IMR-90 (cell line): ENCODE measurements around the gene ASIC2. TPM values are rescaled to one million over a fixed set of nuclear protein-coding genes. Genes with fewer than 3 reads are reported as not detected.

Source experiments
- ATAC-seq: fragments of 200-7000 bp; cut with Tn5 transposase; 2 replicates; pipeline ENCODE4 v1.9.1; 2020; ENCODE audit warnings: low read depth, mild to moderate bottlenecking, moderate library complexity
- BruUV-seq: library from RNA; stranded (reverse); fragments of 400-500 nt; replicated peaks from 2 replicates; lab custom pipeline; 2021; lab: Mats Ljungman, UMichigan
- CTCF ChIA-PET: fragments of 300-600 bp; formaldehyde crosslinking; extraction: SDS; loops from one replicate; lab custom pipeline; 2021; ENCODE audit warnings: antibody characterized with exemption; lab: Yijun Ruan, JAX
- POLR2A ChIA-PET: fragments of 300-600 bp; sonication (Branson Sonifier 250); formaldehyde crosslinking; loops from one replicate; lab custom pipeline; 2022; ENCODE audit warnings: antibody characterized with exemption; ENCODE audit not compliant: unreplicated experiment; lab: Charles Lee
- DNase-seq: peaks from one replicate; pipeline ENCODE4 v3.0.0; 2013
- H2AFZ ChIP-seq: replicated peaks from 2 replicates; pipeline ENCODE3; 2013; ENCODE audit warnings: low read length, mild to moderate bottlenecking; ENCODE audit not compliant: poor library complexity
- H2AK5ac ChIP-seq: 2 replicates; pipeline ENCODE4 v1.6.1; 2013; ENCODE audit warnings: low read depth, low read length, inconsistent platforms
- H2AK9ac ChIP-seq: replicated peaks from 2 replicates; pipeline ENCODE3; 2013; ENCODE audit warnings: mild to moderate bottlenecking, low read depth, low read length, moderate library complexity; ENCODE audit not compliant: poor library complexity
- H2BK120ac ChIP-seq: 2 replicates; pipeline ENCODE4 v1.6.1; 2013; ENCODE audit warnings: low read depth, low read length, inconsistent platforms
- H2BK15ac ChIP-seq: 3 replicates; pipeline ENCODE4 v1.6.1; 2013; ENCODE audit warnings: low read depth, low read length, inconsistent platforms
- H2BK20ac ChIP-seq: 2 replicates; pipeline ENCODE4 v1.6.1; 2013; ENCODE audit warnings: low read depth, mild to moderate bottlenecking, inconsistent platforms, low read length, moderate library complexity
- H2BK5ac ChIP-seq: 2 replicates; pipeline ENCODE4 v1.6.1; 2013; ENCODE audit warnings: mild to moderate bottlenecking, low read depth, low read length, inconsistent platforms; ENCODE audit not compliant: poor library complexity, severe bottlenecking
- H3K14ac ChIP-seq: replicated peaks from 2 replicates; pipeline ENCODE4 v1.6.1; 2013; ENCODE audit warnings: low read depth, low read length, inconsistent platforms
- H3K18ac ChIP-seq: 2 replicates; pipeline ENCODE4 v1.6.1; 2013; ENCODE audit warnings: low read depth, low read length, control low read depth
- H3K23ac ChIP-seq: 2 replicates; pipeline ENCODE4 v1.6.1; 2013; ENCODE audit warnings: low read depth, low read length, inconsistent platforms
- H3K27ac ChIP-seq: 2 replicates; pipeline ENCODE4 v1.5.1; 2013; ENCODE audit warnings: mild to moderate bottlenecking, control low read depth, low read length; ENCODE audit not compliant: insufficient read depth
- H3K27me3 ChIP-seq: 2 replicates; pipeline ENCODE4 v1.6.1; 2013; ENCODE audit warnings: low read length; ENCODE audit not compliant: control insufficient read depth, insufficient read depth
- H3K36me3 ChIP-seq: 2 replicates; pipeline ENCODE4 v1.6.1; 2013; ENCODE audit warnings: low read length, mixed read lengths; ENCODE audit not compliant: control insufficient read depth, insufficient read depth
- H3K4ac ChIP-seq: 2 replicates; pipeline ENCODE4 v1.6.1; 2013; ENCODE audit warnings: low read depth, low read length, inconsistent platforms
- H3K4me1 ChIP-seq: 2 replicates; pipeline ENCODE4 v1.6.1; 2013; ENCODE audit warnings: low read length, mixed read lengths; ENCODE audit not compliant: control insufficient read depth, insufficient read depth
- H3K4me2 ChIP-seq: 2 replicates; pipeline ENCODE4 v1.6.1; 2013; ENCODE audit warnings: low read depth, mild to moderate bottlenecking, control low read depth, low read length, moderate library complexity
- H3K4me3 ChIP-seq: 2 replicates; pipeline ENCODE4 v1.5.1; 2013; ENCODE audit warnings: low read depth, mild to moderate bottlenecking, control low read depth, low read length, moderate library complexity; ENCODE audit not compliant: insufficient read depth
- H3K56ac ChIP-seq: 2 replicates; pipeline ENCODE4 v1.6.1; 2013; ENCODE audit warnings: low read length, inconsistent platforms; ENCODE audit not compliant: insufficient read depth; ENCODE audit errors: extremely low read depth
- H3K79me1 ChIP-seq, 2 experiments: 2 replicates each; pipeline ENCODE4 v1.6.1; 2013; ENCODE audit warnings: low read length in 2 of 2, inconsistent platforms in 1 of 2, low read depth in 1 of 2
- H3K9ac ChIP-seq: 2 replicates; pipeline ENCODE4 v1.6.1; 2013; ENCODE audit warnings: low read depth, low read length, control low read depth
- H3K9me1 ChIP-seq: 2 replicates; pipeline ENCODE4 v1.6.1; 2013; ENCODE audit warnings: low read length, inconsistent platforms; ENCODE audit not compliant: insufficient read depth
- H3K9me3 ChIP-seq: 2 replicates; pipeline ENCODE4 v1.6.1; 2013; ENCODE audit warnings: low read length; ENCODE audit not compliant: control insufficient read depth, insufficient read depth
- H4K20me1 ChIP-seq: 2 replicates; pipeline ENCODE4 v1.6.1; 2013; ENCODE audit warnings: low read length, inconsistent platforms; ENCODE audit not compliant: insufficient read depth
- H4K5ac ChIP-seq: 2 replicates; pipeline ENCODE4 v1.6.1; 2013; ENCODE audit warnings: mild to moderate bottlenecking, low read depth, low read length, control low read depth
- H4K8ac ChIP-seq, 2 experiments: 2 replicates each; pipeline ENCODE4 v1.6.1; 2013; ENCODE audit warnings: low read depth in 2 of 2, low read length in 2 of 2, control low read depth in 1 of 2, inconsistent platforms in 1 of 2
- H4K91ac ChIP-seq: 2 replicates; pipeline ENCODE4 v1.6.1; 2013; ENCODE audit warnings: low read depth, low read length, inconsistent platforms; ENCODE audit not compliant: insufficient read depth
- BHLHE40 ChIP-seq: fragments of 150-350 bp; IDR thresholded peaks from 2 replicates; pipeline ENCODE4 v1.6.1; 2016; ENCODE audit warnings: mild to moderate bottlenecking, low read depth, low read length
- CEBPB ChIP-seq: IDR thresholded peaks from 2 replicates; pipeline ENCODE4 v1.6.1; 2012; ENCODE audit warnings: low read depth, low read length, improper control_type of control experiment
- CHD1 ChIP-seq: IDR thresholded peaks from 2 replicates; pipeline ENCODE4 v1.6.1; 2012; ENCODE audit warnings: low read depth, low read length, improper control_type of control experiment
- FOS ChIP-seq: fragments of 150-350 bp; IDR thresholded peaks from 2 replicates; pipeline ENCODE4 v1.6.1; 2016; ENCODE audit warnings: low read depth, low read length
- MAFK ChIP-seq: IDR thresholded peaks from 2 replicates; pipeline ENCODE4 v1.6.1; 2012; ENCODE audit warnings: low read depth, low read length, improper control_type of control experiment
- MAZ ChIP-seq: IDR thresholded peaks from 2 replicates; pipeline ENCODE4 v1.6.1; 2012; ENCODE audit warnings: low read depth, mild to moderate bottlenecking, low read length, improper control_type of control experiment, moderate library complexity, borderline replicate concordance
- MXI1 ChIP-seq: IDR thresholded peaks from 2 replicates; pipeline ENCODE4 v1.6.1; 2012; ENCODE audit warnings: low read depth, mild to moderate bottlenecking, low read length, moderate library complexity, borderline replicate concordance
- NFE2L2 ChIP-seq: fragments of 150-350 bp; IDR thresholded peaks from 2 replicates; pipeline ENCODE4 v1.6.1; 2016; ENCODE audit warnings: low read depth, mild to moderate bottlenecking, low read length
- RAD21 ChIP-seq: IDR thresholded peaks from 2 replicates; pipeline ENCODE4 v1.6.1; 2012; ENCODE audit warnings: low read length, improper control_type of control experiment
- RCOR1 ChIP-seq: IDR thresholded peaks from 2 replicates; pipeline ENCODE4 v1.6.1; 2012; ENCODE audit warnings: mild to moderate bottlenecking, low read length, improper control_type of control experiment; ENCODE audit not compliant: insufficient replicate concordance
- RFX5 ChIP-seq: IDR thresholded peaks from 2 replicates; pipeline ENCODE4 v1.8.0; 2012; ENCODE audit warnings: low read depth, mild to moderate bottlenecking, low read length, moderate library complexity
- SMC3 ChIP-seq: fragments of 150-350 bp; IDR thresholded peaks from 2 replicates; pipeline ENCODE4 v1.6.1; 2016; ENCODE audit warnings: low read depth, mild to moderate bottlenecking, antibody characterized with exemption, low read length, moderate library complexity
- WGBS, 2 experiments: methylation state at CpG; one replicate each; pipeline versions ENCODE4 v1.1.5 to v1.1.7; 2013; ENCODE audit warnings: missing lambda C conversion rate in 2 of 2; ENCODE audit not compliant: insufficient read length in 1 of 2; ENCODE audit errors: extremely low coverage in 2 of 2; 5-methylcytosine and 5-hydroxymethylcytosine counted together
- dilution Hi-C: fragments of 300-500 bp; cut with HindIII; formaldehyde crosslinking; loops from one replicate; pipeline ENCODE4 v1.14.3; 2018; ENCODE audit warnings: low sequenced_read_pairs; ENCODE audit not compliant: unreplicated experiment
- in situ Hi-C: fragments of 300-500 bp; cut with MboI; formaldehyde crosslinking; loops from 3 replicates; pipeline ENCODE4 v1.14.3; 2019; ENCODE audit warnings: low sequenced_read_pairs, inconsistent platforms, mixed read lengths
- intact Hi-C: fragments of 100-400 bp; cut with micrococcal nuclease; formaldehyde crosslinking; loops from 2 replicates; pipeline ENCODE4 v1.10.0; 2022
- polyA plus RNA-seq, 3 experiments: library from polyadenylated mRNA; depleted of rRNA; stranded (reverse); fragments of >200 nt; gene quantifications; 2 replicates each; pipeline ENCODE4 v1.2.3, GENCODE V29; 2012; ENCODE audit warnings: low replicate concordance in 1 of 3
- total RNA-seq: library from RNA; depleted of rRNA; stranded (reverse); fragments of >200 nt; gene quantifications from 2 replicates; pipeline ENCODE4 v1.2.3, GENCODE V29; 2012
- TF ChIP-seq, protein P1 (sequence below): fragments of 150-350 bp; IDR thresholded peaks from 2 replicates; pipeline ENCODE4 v1.6.1; 2016; ENCODE audit warnings: low read depth, mild to moderate bottlenecking, low read length, moderate library complexity, borderline replicate concordance
- TF ChIP-seq, protein P2 (sequence below): fragments of 150-350 bp; IDR thresholded peaks from 2 replicates; pipeline ENCODE4 v1.6.1; 2017; ENCODE audit warnings: mild to moderate bottlenecking, antibody characterized with exemption, low read length, low read depth
- TF ChIP-seq, protein P3 (sequence below): conservative IDR thresholded peaks from 2 replicates; pipeline ENCODE4 v1.5.1; 2012; ENCODE audit warnings: mild to moderate bottlenecking, low read depth, low read length, improper control_type of control experiment

The ASIC2 gene
- total and polyA plus RNA-seq, 2 of the 4 experiments (the other 2 are of a cell fraction), result under 0.01 to 0.15 TPM

DNA sequence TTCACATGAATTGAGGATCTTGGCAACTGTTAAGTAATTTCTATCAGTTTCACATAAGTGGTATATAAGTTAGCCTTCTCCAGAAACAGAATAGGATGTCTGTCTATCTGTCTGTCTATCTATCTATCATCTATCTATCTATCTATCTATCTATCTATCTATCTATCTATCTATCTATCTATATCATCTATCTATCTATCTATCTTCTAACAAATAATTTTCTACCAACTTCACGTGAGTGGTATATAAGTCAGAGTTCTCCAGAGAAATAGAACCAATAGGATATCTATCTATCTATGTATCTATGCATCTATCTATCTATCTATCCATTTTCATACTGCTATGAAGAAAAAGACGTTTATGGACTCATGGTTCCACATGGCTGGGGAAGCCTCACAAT lies 312.9 kb downstream of the ASIC2 start:
- no peak overlapping the region for H4K91ac ChIP-seq
- no peak overlapping the region for H3K9ac ChIP-seq
- intact Hi-C loops, result no loop called here
- H2BK15ac ChIP-seq, result no peak overlapping the region
- no peak overlapping the region for H2AK9ac ChIP-seq
- no peak overlapping the region for H2BK20ac ChIP-seq
- no peak overlapping the region for H2AFZ ChIP-seq
- no peaks in the 10 kb centered on the region for H3K36me3 ChIP-seq
- no peak overlapping the region for H3K56ac ChIP-seq
- H3K27ac ChIP-seq, result no peak overlapping the region
- no peaks in the 10 kb centered on the region for H3K9me1 ChIP-seq
- dilution Hi-C loops, result no loop called here
- CTCF ChIA-PET, result no interaction called here
- no peaks in the 10 kb centered on the region for H3K9me3 ChIP-seq
- no peak overlapping the region for H3K4ac ChIP-seq
- no peaks in the 10 kb centered on the region for H3K27me3 ChIP-seq
- no peaks in the 10 kb centered on the region for H3K4me1 ChIP-seq
- ATAC-seq (no peak), DNase-seq (no peak)
- no peaks in the 10 kb centered on the region for H4K20me1 ChIP-seq
- no CpG with 5 or more reads among the region's 2 CpGs for WGBS, 2 experiments
- no peak overlapping the region for H3K4me3 ChIP-seq
- H2BK120ac ChIP-seq, result no peak overlapping the region
- no peak overlapping the region for H3K4me2 ChIP-seq
- H3K79me1 ChIP-seq, result no peaks in the 10 kb centered on the region
- no TSS peak for BruUV-seq
- no peak overlapping the region for H2BK5ac ChIP-seq
- no peak overlapping the region for H3K14ac ChIP-seq
- no peak overlapping the region for H2AK5ac ChIP-seq
- in situ Hi-C loops, result no loop called here
- no peak overlapping the region for H4K5ac ChIP-seq
- TF ChIP-seq RFX5, result no peak
- TF ChIP-seq BHLHE40, result no peak
- TF ChIP-seq CHD1, result no peak
- no peak for TF ChIP-seq CEBPB
- no peak for TF ChIP-seq MXI1
- TF ChIP-seq MAZ, result no peak
- TF ChIP-seq FOS, result no peak
- TF ChIP-seq MAFK, result no peak
- TF ChIP-seq NFE2L2, result no peak
- TF ChIP-seq, protein P1, sequence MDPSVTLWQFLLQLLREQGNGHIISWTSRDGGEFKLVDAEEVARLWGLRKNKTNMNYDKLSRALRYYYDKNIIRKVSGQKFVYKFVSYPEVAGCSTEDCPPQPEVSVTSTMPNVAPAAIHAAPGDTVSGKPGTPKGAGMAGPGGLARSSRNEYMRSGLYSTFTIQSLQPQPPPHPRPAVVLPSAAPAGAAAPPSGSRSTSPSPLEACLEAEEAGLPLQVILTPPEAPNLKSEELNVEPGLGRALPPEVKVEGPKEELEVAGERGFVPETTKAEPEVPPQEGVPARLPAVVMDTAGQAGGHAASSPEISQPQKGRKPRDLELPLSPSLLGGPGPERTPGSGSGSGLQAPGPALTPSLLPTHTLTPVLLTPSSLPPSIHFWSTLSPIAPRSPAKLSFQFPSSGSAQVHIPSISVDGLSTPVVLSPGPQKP, result no peak
- TF ChIP-seq RAD21, result no peak
- TF ChIP-seq RCOR1, result no peak
- TF ChIP-seq, protein P2, sequence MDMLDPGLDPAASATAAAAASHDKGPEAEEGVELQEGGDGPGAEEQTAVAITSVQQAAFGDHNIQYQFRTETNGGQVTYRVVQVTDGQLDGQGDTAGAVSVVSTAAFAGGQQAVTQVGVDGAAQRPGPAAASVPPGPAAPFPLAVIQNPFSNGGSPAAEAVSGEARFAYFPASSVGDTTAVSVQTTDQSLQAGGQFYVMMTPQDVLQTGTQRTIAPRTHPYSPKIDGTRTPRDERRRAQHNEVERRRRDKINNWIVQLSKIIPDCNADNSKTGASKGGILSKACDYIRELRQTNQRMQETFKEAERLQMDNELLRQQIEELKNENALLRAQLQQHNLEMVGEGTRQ, result no peak
- no peak for TF ChIP-seq SMC3
- TF ChIP-seq, protein P3, sequence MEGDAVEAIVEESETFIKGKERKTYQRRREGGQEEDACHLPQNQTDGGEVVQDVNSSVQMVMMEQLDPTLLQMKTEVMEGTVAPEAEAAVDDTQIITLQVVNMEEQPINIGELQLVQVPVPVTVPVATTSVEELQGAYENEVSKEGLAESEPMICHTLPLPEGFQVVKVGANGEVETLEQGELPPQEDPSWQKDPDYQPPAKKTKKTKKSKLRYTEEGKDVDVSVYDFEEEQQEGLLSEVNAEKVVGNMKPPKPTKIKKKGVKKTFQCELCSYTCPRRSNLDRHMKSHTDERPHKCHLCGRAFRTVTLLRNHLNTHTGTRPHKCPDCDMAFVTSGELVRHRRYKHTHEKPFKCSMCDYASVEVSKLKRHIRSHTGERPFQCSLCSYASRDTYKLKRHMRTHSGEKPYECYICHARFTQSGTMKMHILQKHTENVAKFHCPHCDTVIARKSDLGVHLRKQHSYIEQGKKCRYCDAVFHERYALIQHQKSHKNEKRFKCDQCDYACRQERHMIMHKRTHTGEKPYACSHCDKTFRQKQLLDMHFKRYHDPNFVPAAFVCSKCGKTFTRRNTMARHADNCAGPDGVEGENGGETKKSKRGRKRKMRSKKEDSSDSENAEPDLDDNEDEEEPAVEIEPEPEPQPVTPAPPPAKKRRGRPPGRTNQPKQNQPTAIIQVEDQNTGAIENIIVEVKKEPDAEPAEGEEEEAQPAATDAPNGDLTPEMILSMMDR, result no peak
- no peak overlapping the region for H3K18ac ChIP-seq
- POLR2A ChIA-PET, result no interaction called here
- H3K23ac ChIP-seq, result no peak overlapping the region
- H4K8ac ChIP-seq, result no peak overlapping the region
